NT2/D1 (cell line): ENCODE measurements around the gene NOP14.
A peak's percentile ranks its signal among the peaks of the same experiment; 100 is the strongest.

Experiments
- DNase-seq: peaks from one replicate; pipeline ENCODE4 v3.0.0-alpha.2; 2011; ENCODE audit warnings: low read depth, low spot score
- H3K27me3 ChIP-seq: 2 replicates; pipeline ENCODE4 v1.6.0; 2011; ENCODE audit warnings: mild to moderate bottlenecking; ENCODE audit not compliant: insufficient read length, insufficient read depth
- H3K36me3 ChIP-seq: 2 replicates; pipeline ENCODE4 v1.6.1; 2011; ENCODE audit warnings: mild to moderate bottlenecking, low read length, mixed read lengths; ENCODE audit not compliant: insufficient read depth, insufficient read length
- H3K4me1 ChIP-seq: 2 replicates; pipeline ENCODE4 v1.5.1; 2011; ENCODE audit not compliant: insufficient read depth, insufficient read length
- H3K4me3 ChIP-seq: 2 replicates; pipeline ENCODE4 v1.5.1; 2011; ENCODE audit warnings: low read depth; ENCODE audit not compliant: insufficient read length
- H3K9ac ChIP-seq: 2 replicates; pipeline ENCODE4 v1.6.0; 2011; ENCODE audit warnings: low read depth; ENCODE audit not compliant: insufficient read length
- H3K9me3 ChIP-seq: 2 replicates; pipeline ENCODE4 v1.5.1; 2011; ENCODE audit warnings: mild to moderate bottlenecking, low read length; ENCODE audit not compliant: insufficient read depth
- SUZ12 ChIP-seq: IDR thresholded peaks from 2 replicates; pipeline ENCODE4 v1.6.1; 2011; ENCODE audit not compliant: insufficient read length, insufficient read depth; ENCODE audit errors: extremely low read depth
- YY1 ChIP-seq: IDR thresholded peaks from 2 replicates; pipeline ENCODE4 v1.6.1; 2011; ENCODE audit not compliant: insufficient read length, insufficient read depth
- ZNF274 ChIP-seq: IDR thresholded peaks from 2 replicates; pipeline ENCODE4 v1.6.1; 2011; ENCODE audit warnings: mild to moderate bottlenecking, low read depth, low read length

Gene NOP14

DNA sequence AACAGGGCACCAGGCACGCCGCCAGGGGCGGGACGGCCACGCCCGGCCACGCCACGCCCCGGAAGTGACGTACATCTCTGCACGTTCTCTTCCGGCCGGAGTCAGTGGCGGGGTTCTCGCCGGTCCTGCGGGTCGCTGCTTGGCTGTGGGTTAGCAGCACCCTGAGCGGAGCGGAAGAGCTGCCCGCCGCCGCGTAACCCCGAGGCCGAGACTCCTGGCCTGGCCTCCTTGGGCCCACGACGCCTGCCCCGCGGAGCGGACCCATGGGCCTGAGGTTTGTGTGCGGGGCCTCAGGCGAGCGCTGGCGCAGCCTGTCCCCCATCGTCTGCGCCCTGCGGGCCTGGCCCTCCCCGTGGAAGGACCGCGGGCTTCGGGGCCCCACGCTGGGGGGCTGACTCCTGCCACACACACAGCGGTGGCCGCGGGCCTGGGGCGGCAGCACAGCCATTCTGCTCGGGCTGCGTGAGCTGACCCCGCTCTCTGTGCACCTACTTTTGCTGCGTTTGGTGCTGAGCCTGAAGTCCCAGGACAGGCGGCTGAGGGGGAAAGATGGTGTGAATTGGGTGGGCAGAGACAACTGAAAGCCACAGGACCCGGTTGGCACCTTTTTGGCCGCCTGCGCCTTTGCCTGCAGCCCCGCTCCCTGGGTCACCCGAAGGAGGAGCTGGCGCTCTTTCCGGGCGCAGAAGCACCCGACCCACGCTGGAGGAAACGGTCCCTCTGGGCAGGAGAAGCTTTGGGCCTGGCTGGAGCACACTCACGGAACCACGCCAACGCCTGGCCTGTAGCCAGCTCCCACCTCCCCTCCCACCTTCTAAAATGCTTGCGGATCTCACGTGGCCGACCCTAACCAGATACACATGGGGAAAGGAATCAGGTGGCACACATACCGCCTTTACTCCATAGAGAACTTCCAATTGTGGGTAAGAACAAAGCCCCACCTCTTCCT lies 28.1 kb downstream of the NOP14 start:
- Histone ChIP-seq H3K4me3 (peak overlapping the region; percentile 99), H3K9ac (peak overlapping the region; percentile 100), H3K9me3 (no peaks in the 10 kb centered on the region), H3K4me1 (peaks cover 41% of the 10 kb centered on the region), H3K27me3 (no peaks in the 10 kb centered on the region), H3K36me3 (peaks cover 78% of the 10 kb centered on the region)
- DNase-seq, result peak; percentile 87
- TF ChIP-seq YY1 (no peak), ZNF274 (no peak), SUZ12 (no peak)

GRCh38 chr4:2934077-2934812 lies 29.0 kb downstream of the NOP14 start:
- Histone ChIP-seq H3K36me3 (peaks cover 78% of the 10 kb centered on the region), H3K9me3 (no peaks in the 10 kb centered on the region), H3K4me3 (peak overlapping the region; percentile 99), H3K4me1 (peaks cover 32% of the 10 kb centered on the region), H3K9ac (peak overlapping the region; percentile 100), H3K27me3 (no peaks in the 10 kb centered on the region)
- no peak for DNase-seq
- TF ChIP-seq ZNF274 (no peak), YY1 (no peak), SUZ12 (no peak)

- H3K4me1 ChIP-seq, result peaks cover 36% of the 10 kb centered on the region
- no peaks in the 10 kb centered on the region for H3K9me3 ChIP-seq
- H3K9ac ChIP-seq, result peak overlapping the region; percentile 90
- peaks cover 78% of the 10 kb centered on the region for H3K36me3 ChIP-seq
- no peak for TF ChIP-seq YY1
- no peak for TF ChIP-seq ZNF274
- no peak for TF ChIP-seq SUZ12
- no peaks in the 10 kb centered on the region for H3K27me3 ChIP-seq
- DNase-seq, result no peak
- H3K4me3 ChIP-seq, result peak overlapping the region; percentile 53
Observed at GRCh38 chr4:2933566-2934076, 29.6 kb downstream of the NOP14 start.

GRCh38 chr4:2932951-2933565 lies 30.1 kb downstream of the NOP14 start:
- Histone ChIP-seq H3K9me3 (no peaks in the 10 kb centered on the region), H3K4me1 (peaks cover 37% of the 10 kb centered on the region), H3K36me3 (peaks cover 79% of the 10 kb centered on the region)

DNA sequence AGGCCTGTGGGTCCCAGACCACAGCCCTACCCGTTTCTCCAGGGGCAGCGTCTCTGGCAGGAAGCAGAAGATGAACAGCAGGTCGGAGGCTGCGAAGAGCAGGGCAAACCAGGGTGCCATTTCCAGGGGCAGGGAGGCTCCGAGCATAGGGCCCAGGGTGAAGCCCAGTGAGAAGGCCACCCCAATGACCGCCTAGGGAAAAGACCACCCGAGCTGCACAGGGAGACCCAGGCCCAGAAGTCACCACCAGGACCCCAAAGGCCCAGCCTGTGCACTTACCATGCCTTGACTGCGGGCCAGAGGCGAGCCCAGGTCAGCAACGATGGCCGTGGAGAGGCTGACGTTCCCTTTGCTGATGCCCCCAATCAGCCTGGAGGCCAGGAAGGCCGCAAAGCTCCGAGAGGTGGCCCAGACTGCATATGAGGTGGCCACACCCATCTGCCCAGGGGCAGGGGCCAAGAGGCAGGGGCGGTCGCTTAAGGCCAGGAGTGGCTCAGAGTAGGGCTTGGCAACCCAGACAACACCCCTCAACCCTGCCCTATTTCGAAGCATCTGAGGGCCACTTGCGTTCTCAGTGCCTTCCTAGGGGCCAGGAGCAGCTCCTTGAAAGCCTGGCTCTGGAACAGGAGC lies 30.8 kb downstream of the NOP14 start:
- no peak for DNase-seq
- H3K4me3 ChIP-seq, result no peak overlapping the region

More at GRCh38 chr4:2932951-2933565, 30.1 kb downstream of the NOP14 start:
- H3K27me3 ChIP-seq, result no peaks in the 10 kb centered on the region
- H3K9ac ChIP-seq, result no peak overlapping the region
- TF ChIP-seq SUZ12 (no peak), ZNF274 (no peak), YY1 (no peak)
- peak overlapping the region; percentile 53 for H3K4me3 ChIP-seq
- no peak for DNase-seq

GRCh38 chr4:2931512-2932301 lies 31.5 kb downstream of the NOP14 start:
- no peak overlapping the region for H3K4me3 ChIP-seq
- TF ChIP-seq SUZ12 (no peak), YY1 (no peak), ZNF274 (no peak)
- H3K9ac ChIP-seq, result peak overlapping the region; percentile 36
- peaks cover 79% of the 10 kb centered on the region for H3K36me3 ChIP-seq
- DNase-seq, result no peak
- H3K27me3 ChIP-seq, result no peaks in the 10 kb centered on the region
- no peaks in the 10 kb centered on the region for H3K9me3 ChIP-seq
- H3K4me1 ChIP-seq, result peaks cover 40% of the 10 kb centered on the region

More for the DNA sequence above, 30.8 kb downstream of the NOP14 start:
- no peaks in the 10 kb centered on the region for H3K9me3 ChIP-seq
- TF ChIP-seq YY1 (no peak), ZNF274 (no peak), SUZ12 (no peak)
- peak overlapping the region; percentile 36 for H3K9ac ChIP-seq
- H3K27me3 ChIP-seq, result no peaks in the 10 kb centered on the region
- peaks cover 79% of the 10 kb centered on the region for H3K36me3 ChIP-seq
- H3K4me1 ChIP-seq, result peaks cover 38% of the 10 kb centered on the region
